ENCODE data around the gene LAPTM5.

GRCh38 chr1:30758785-30759380 lies 1.3 kb upstream of the LAPTM5 start:
- no peak for TF ChIP-seq CTCF (IDR thresholded peaks at IDR 0.05)
- TF ChIP-seq POLR2AphosphoS5 (IDR thresholded peaks at IDR 0.05): no peak
- no peak for TF ChIP-seq POLR2A (IDR thresholded peaks at IDR 0.05)
